K562 (cell line): ENCODE data around the gene COX4I2. TPM values are rescaled to one million over a fixed set of nuclear protein-coding genes. Genes with fewer than 3 reads are reported as not detected.
A peak's percentile ranks its signal among the peaks of the same experiment; 100 is the strongest.

ENCODE experiments used
- CHCHD3 ChIP-seq: fragments of 250-450 bp; sonication (Bioruptor Pico); IDR thresholded peaks from 2 replicates; pipeline ENCODE4 v2.1.2; 2022; ENCODE audit warnings: mild to moderate bottlenecking
- CHD2 ChIP-seq: IDR thresholded peaks from 2 replicates; pipeline ENCODE4 v1.6.1; 2011; ENCODE audit warnings: low read depth, low read length
- CHD4 ChIP-seq: fragments of 200-600 bp; sonication (generic); IDR thresholded peaks from 3 replicates; pipeline ENCODE4 v1.6.1; 2012; ENCODE audit warnings: low read depth, mild to moderate bottlenecking, mixed read lengths, low read length, inconsistent platforms; ENCODE audit not compliant: insufficient read depth, insufficient replicate concordance, poor library complexity, severe bottlenecking
- DDX20 ChIP-seq: fragments of 450-650 bp; IDR thresholded peaks from 2 replicates; pipeline ENCODE4 v1.6.1; 2016; ENCODE audit warnings: missing genetic modification characterization, low read depth, mild to moderate bottlenecking, missing compliant biosample characterization, moderate library complexity
- DEAF1 ChIP-seq: fragments of 450-650 bp; formaldehyde crosslinking; IDR thresholded peaks from 2 replicates; pipeline ENCODE4 v1.4.0; 2020; ENCODE audit warnings: mild to moderate bottlenecking, moderate library complexity
- E4F1 ChIP-seq: fragments of 250-450 bp; sonication (Bioruptor Pico); IDR thresholded peaks from 2 replicates; pipeline ENCODE4 v1.5.0; 2021; ENCODE audit warnings: mild to moderate bottlenecking, borderline replicate concordance
- EP300 ChIP-seq: IDR thresholded peaks from 2 replicates; pipeline ENCODE4 v1.6.1; 2012; ENCODE audit warnings: low read length, improper control_type of control experiment
- ETS2 ChIP-seq: IDR thresholded peaks from 2 replicates; pipeline ENCODE4 v1.6.1; 2016; ENCODE audit warnings: borderline replicate concordance, missing genetic modification characterization, mild to moderate bottlenecking, moderate library complexity, missing compliant biosample characterization; ENCODE audit not compliant: poor library complexity, severe bottlenecking
- EZH2 ChIP-seq: IDR thresholded peaks from 2 replicates; pipeline ENCODE4 v1.6.1; 2012; ENCODE audit warnings: low read depth, mild to moderate bottlenecking, inconsistent platforms, low read length, borderline replicate concordance
- FOXJ2 ChIP-seq: fragments of 200-800 bp; sonication (Bioruptor generic); IDR thresholded peaks from 2 replicates; pipeline ENCODE4 v1.6.1; 2016; ENCODE audit warnings: missing genetic modification characterization, missing compliant biosample characterization
- FOXK1 ChIP-seq: sonication (generic); formaldehyde crosslinking; IDR thresholded peaks from 2 replicates; pipeline ENCODE4 v1.8.0; 2022; ENCODE audit warnings: missing genetic modification reagents, mild to moderate bottlenecking, borderline replicate concordance
- KAT2B ChIP-seq: IDR thresholded peaks from one replicate; pipeline ENCODE4 v1.6.1; 2012; ENCODE audit warnings: low read depth, mild to moderate bottlenecking, control low read depth, inconsistent platforms, low read length, moderate library complexity
- NR2C1 ChIP-seq, 2 experiments: fragments of 450-650 bp; IDR thresholded peaks; 2 replicates each; pipeline ENCODE4 v1.6.1; 2017; ENCODE audit warnings: mild to moderate bottlenecking in 2 of 2, antibody characterized with exemption in 1 of 2, inconsistent platforms in 1 of 2, missing compliant biosample characterization in 1 of 2, missing genetic modification characterization in 1 of 2
- PHTF2 ChIP-seq: fragments of 250-450 bp; sonication (Bioruptor Pico); IDR thresholded peaks from 2 replicates; pipeline ENCODE4 v1.5.0; 2021; ENCODE audit warnings: mild to moderate bottlenecking
- POLR2A ChIP-seq: fragments of 450-650 bp; conservative IDR thresholded peaks from 2 replicates; pipeline ENCODE4 v1.6.1; 2016
- POLR2B ChIP-seq: fragments of 450-650 bp; IDR thresholded peaks from 2 replicates; pipeline ENCODE4 v1.6.1; 2018; ENCODE audit warnings: low read depth; ENCODE audit not compliant: partially characterized antibody
- POU5F1 ChIP-seq: fragments of 150-350 bp; IDR thresholded peaks from 2 replicates; pipeline ENCODE4 v1.6.1; 2014; ENCODE audit warnings: borderline replicate concordance, low read length, low read depth, mild to moderate bottlenecking; ENCODE audit not compliant: partially characterized antibody
- SMAD1 ChIP-seq: fragments of 150-350 bp; IDR thresholded peaks from 2 replicates; pipeline ENCODE4 v1.6.1; 2014; ENCODE audit warnings: low read length, low read depth; ENCODE audit not compliant: partially characterized antibody
- SPI1 ChIP-seq: IDR thresholded peaks from 2 replicates; pipeline ENCODE4 v1.6.1; 2011; ENCODE audit warnings: low read depth, low read length, control low read depth, borderline replicate concordance
- TBP ChIP-seq: optimal IDR thresholded peaks from 2 replicates; pipeline ENCODE3; 2011; ENCODE audit warnings: low read depth, low read length, improper control_type of control experiment
- TCF3 ChIP-seq: sonication (generic); formaldehyde crosslinking; IDR thresholded peaks from 2 replicates; pipeline ENCODE4 v1.4.0; 2020; ENCODE audit warnings: mild to moderate bottlenecking, missing genetic modification reagents
- ZNF174 ChIP-seq: fragments of 250-450 bp; sonication (Bioruptor Pico); IDR thresholded peaks from 2 replicates; pipeline ENCODE4 v1.4.0; 2020; ENCODE audit warnings: mild to moderate bottlenecking
- ZNF282 ChIP-seq: sonication (generic); formaldehyde crosslinking; IDR thresholded peaks from 2 replicates; pipeline ENCODE4 v1.8.1; 2023; ENCODE audit warnings: missing genetic modification reagents
- ZNF431 ChIP-seq: sonication (generic); formaldehyde crosslinking; IDR thresholded peaks from 2 replicates; pipeline ENCODE4 v1.8.0; 2022; ENCODE audit warnings: mild to moderate bottlenecking, missing genetic modification reagents
- ZNF707 ChIP-seq: fragments of 250-450 bp; sonication (Bioruptor Pico); conservative IDR thresholded peaks from 2 replicates; pipeline ENCODE4 v1.8.0; 2022; ENCODE audit warnings: inconsistent platforms, mild to moderate bottlenecking, moderate library complexity
- polyA plus RNA-seq, 8 experiments: library from polyadenylated mRNA; depleted of rRNA in 4 of 8; stranded (reverse) in 5 of 8; unstranded in 3 of 8; fragments of >200 nt; fragmentation: Nextera tagmentation in 2 of 8; fragmentation: Illumina TruSeq in 1 of 8; extraction: Ambion mirVana in 2 of 8; extraction: Trizol in 1 of 8; gene quantifications; 2 replicates each; pipeline versions ENCODE4 v1.2.1 to v1.2.3, GENCODE V29; 2011 to 2014; ENCODE audit warnings: inconsistent platforms in 1 of 8, missing spikeins in 1 of 8
- total RNA-seq, 7 experiments: library from RNA; depleted of rRNA in 6 of 7; stranded (reverse); fragments of >200 nt in 6 of 7; fragmentation: Illumina TruSeq in 2 of 7; extraction: Trizol in 2 of 7; gene quantifications; 2 replicates each; pipeline versions ENCODE4 v1.2.1 to v1.2.3, GENCODE V29; 2011 to 2021; ENCODE audit warnings: low replicate concordance in 1 of 7

COX4I2 gene
- total and polyA plus RNA-seq, 9 of the 15 experiments (the other 6 are each of a cell fraction or from before 2014, with no cell fraction given), result not detected

- TF ChIP-seq CHD2, result peak; percentile 36; the same call in 1 of the 2 replicates
- no peak for TF ChIP-seq EZH2
- no peak for TF ChIP-seq SPI1
- TF ChIP-seq ZNF282, result no peak
- no peak for TF ChIP-seq E4F1 (CRISPR knock-in tag)
- TF ChIP-seq TBP, result no peak
- peak; percentile 56; the same call in 1 of the 2 replicates for TF ChIP-seq NR2C1 (IDR thresholded peaks at IDR 0.05)
- no peak for TF ChIP-seq NR2C1 (tag; IDR thresholded peaks at IDR 0.05)
- TF ChIP-seq ZNF707 (CRISPR knock-in tag), result no peak
- no peak for TF ChIP-seq CHCHD3 (CRISPR knock-in tag)
- no peak for TF ChIP-seq ETS2 (tag)
- peak; percentile 93 for TF ChIP-seq POLR2A
- TF ChIP-seq ZNF174 (CRISPR knock-in tag), result no peak
- TF ChIP-seq PHTF2, result no peak
- TF ChIP-seq POU5F1, result no peak
- peak; percentile 90 for TF ChIP-seq TCF3 (CRISPR knock-in tag)
- TF ChIP-seq EP300, result peak; percentile 88
- no peak for TF ChIP-seq FOXK1 (CRISPR knock-in tag)
- peak; percentile 79 for TF ChIP-seq POLR2B
- TF ChIP-seq KAT2B, result no peak
- no peak for TF ChIP-seq CHD4
- no peak for TF ChIP-seq ZNF431
- TF ChIP-seq DEAF1 (CRISPR knock-in tag), result no peak
- TF ChIP-seq DDX20 (tag), result no peak
- no peak for TF ChIP-seq FOXJ2 (tag)
- peak; percentile 64 for TF ChIP-seq SMAD1
These were observed 30.7 kb upstream of the COX4I2 start (continued) for GRCh38 chr20:31606804-31607639.
